Smooth muscle cell (in vitro differentiated cells): ENCODE results near the gene FCHSD1. TPM values are rescaled to one million over a fixed set of nuclear protein-coding genes. Genes with fewer than 3 reads are reported as not detected.

Experiments
- DNase-seq: peaks from one replicate; lab custom pipeline; 2025; ENCODE audit not compliant: unreplicated experiment; lab: John Stamatoyannopoulos, UW
- H2AFZ ChIP-seq: fragments of 200-600 bp; sonication (generic); 2 replicates; pipeline ENCODE4 v1.6.0; 2016; ENCODE audit warnings: antibody characterized with exemption, low read depth, mild to moderate bottlenecking
- H3F3A ChIP-seq: fragments of 200-600 bp; sonication (generic); 2 replicates; pipeline ENCODE4 v1.6.0; 2017; ENCODE audit warnings: antibody characterized with exemption, low read depth
- H3K27ac ChIP-seq: fragments of 200-600 bp; sonication (generic); 2 replicates; pipeline ENCODE4 v1.5.1; 2016; ENCODE audit warnings: low read depth, mild to moderate bottlenecking
- H3K27me3 ChIP-seq: fragments of 200-600 bp; sonication (generic); 2 replicates; pipeline ENCODE4 v1.6.1; 2016; ENCODE audit warnings: low read depth, mild to moderate bottlenecking
- H3K36me3 ChIP-seq: fragments of 200-600 bp; sonication (generic); 2 replicates; pipeline ENCODE4 v1.5.1; 2016; ENCODE audit warnings: low read depth
- H3K4me1 ChIP-seq: fragments of 200-600 bp; sonication (generic); 2 replicates; pipeline ENCODE4 v1.5.1; 2016; ENCODE audit warnings: low read depth
- H3K4me2 ChIP-seq: fragments of 200-600 bp; sonication (generic); 2 replicates; pipeline ENCODE4 v1.6.0; 2016; ENCODE audit warnings: mild to moderate bottlenecking
- H3K4me3 ChIP-seq: fragments of 200-600 bp; sonication (generic); 2 replicates; pipeline ENCODE4 v1.5.1; 2016; ENCODE audit warnings: mild to moderate bottlenecking
- H3K79me2 ChIP-seq: fragments of 200-600 bp; sonication (generic); 2 replicates; pipeline ENCODE4 v1.6.0; 2016; ENCODE audit warnings: low read depth, mild to moderate bottlenecking
- H3K9ac ChIP-seq: fragments of 200-600 bp; sonication (generic); 2 replicates; pipeline ENCODE4 v1.6.0; 2016; ENCODE audit warnings: low read depth
- H3K9me3 ChIP-seq: fragments of 200-600 bp; sonication (generic); replicated peaks from 2 replicates; pipeline ENCODE4 v1.5.1; 2016; ENCODE audit warnings: low read depth
- H4K20me1 ChIP-seq: fragments of 200-600 bp; sonication (generic); 2 replicates; pipeline ENCODE4 v1.6.0; 2016; ENCODE audit warnings: low read depth
- WGBS: methylation state at CpG from one replicate; pipeline ENCODE4 v1.1.7; 2016; ENCODE audit warnings: low lambda C conversion rate; 5-methylcytosine and 5-hydroxymethylcytosine counted together
- polyA plus RNA-seq: library from polyadenylated mRNA; unstranded; fragments of >200 nt; fragmentation: Nextera tagmentation; extraction: Ambion mirVana; gene quantifications from 2 replicates; pipeline ENCODE4 v1.2.1, GENCODE V29; 2016
- total RNA-seq: library from RNA; depleted of rRNA; stranded (reverse); fragments of >200 nt; gene quantifications from 2 replicates; pipeline ENCODE4 v1.2.3, GENCODE V29; 2014
- TF ChIP-seq, protein P1 (sequence below): fragments of 200-600 bp; sonication (generic); IDR thresholded peaks from 2 replicates; pipeline ENCODE4 v1.5.1; 2017; ENCODE audit warnings: borderline replicate concordance, mild to moderate bottlenecking, antibody characterized with exemption; ENCODE audit not compliant: insufficient read depth, poor library complexity, severe bottlenecking

Gene FCHSD1
- total and polyA plus RNA-seq, 2 experiments from 2014 or later, result 15.7 to 16.4 TPM

DNA sequence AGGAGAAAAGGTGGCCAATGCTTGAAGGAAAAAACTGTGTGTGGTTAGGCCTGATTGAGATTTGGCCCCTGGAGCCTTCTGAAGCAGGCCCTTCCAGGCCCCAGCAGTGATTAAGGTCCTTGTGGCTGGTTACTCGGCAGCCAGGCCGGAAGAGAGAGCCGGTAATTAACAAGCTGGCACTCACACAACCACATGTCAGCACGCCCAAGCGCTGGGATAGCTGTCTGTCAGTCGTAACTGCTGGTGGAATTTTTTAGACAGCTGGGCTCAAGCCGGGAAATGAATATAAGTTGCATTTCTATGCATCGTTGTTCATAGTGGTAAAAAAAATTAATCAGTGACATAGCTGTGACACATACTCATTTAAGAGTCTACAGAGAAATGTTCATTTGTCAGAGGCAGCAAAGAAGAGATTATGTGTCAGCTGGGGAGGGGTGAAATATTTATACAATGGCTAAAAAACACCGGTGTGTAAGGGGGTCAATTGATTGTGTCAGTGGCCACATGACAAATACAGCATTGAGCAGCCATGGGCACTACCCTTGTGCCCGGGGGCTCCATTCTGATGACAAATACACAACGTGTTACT lies 44.5 kb upstream of the FCHSD1 start:
- Histone ChIP-seq H3K4me1 (peaks cover 5% of the 10 kb centered on the region), H3K36me3 (no peaks in the 10 kb centered on the region), H3K27ac (no peak overlapping the region), H4K20me1 (no peaks in the 10 kb centered on the region), H3K4me2 (peak overlapping the region; percentile 6), H2AFZ (no peak overlapping the region), H3K4me3 (no peak overlapping the region), H3K27me3 (peaks cover 30% of the 10 kb centered on the region), H3K9ac (no peak overlapping the region), H3F3A (no peaks in the 10 kb centered on the region), H3K79me2 (no peaks in the 10 kb centered on the region), H3K9me3 (no peaks in the 10 kb centered on the region)
- TF ChIP-seq, protein P1, sequence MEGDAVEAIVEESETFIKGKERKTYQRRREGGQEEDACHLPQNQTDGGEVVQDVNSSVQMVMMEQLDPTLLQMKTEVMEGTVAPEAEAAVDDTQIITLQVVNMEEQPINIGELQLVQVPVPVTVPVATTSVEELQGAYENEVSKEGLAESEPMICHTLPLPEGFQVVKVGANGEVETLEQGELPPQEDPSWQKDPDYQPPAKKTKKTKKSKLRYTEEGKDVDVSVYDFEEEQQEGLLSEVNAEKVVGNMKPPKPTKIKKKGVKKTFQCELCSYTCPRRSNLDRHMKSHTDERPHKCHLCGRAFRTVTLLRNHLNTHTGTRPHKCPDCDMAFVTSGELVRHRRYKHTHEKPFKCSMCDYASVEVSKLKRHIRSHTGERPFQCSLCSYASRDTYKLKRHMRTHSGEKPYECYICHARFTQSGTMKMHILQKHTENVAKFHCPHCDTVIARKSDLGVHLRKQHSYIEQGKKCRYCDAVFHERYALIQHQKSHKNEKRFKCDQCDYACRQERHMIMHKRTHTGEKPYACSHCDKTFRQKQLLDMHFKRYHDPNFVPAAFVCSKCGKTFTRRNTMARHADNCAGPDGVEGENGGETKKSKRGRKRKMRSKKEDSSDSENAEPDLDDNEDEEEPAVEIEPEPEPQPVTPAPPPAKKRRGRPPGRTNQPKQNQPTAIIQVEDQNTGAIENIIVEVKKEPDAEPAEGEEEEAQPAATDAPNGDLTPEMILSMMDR, result no peak
- DNase-seq, result no peak
- 46% methylated on average over 11 of the region's 11 CpGs for WGBS

DNA sequence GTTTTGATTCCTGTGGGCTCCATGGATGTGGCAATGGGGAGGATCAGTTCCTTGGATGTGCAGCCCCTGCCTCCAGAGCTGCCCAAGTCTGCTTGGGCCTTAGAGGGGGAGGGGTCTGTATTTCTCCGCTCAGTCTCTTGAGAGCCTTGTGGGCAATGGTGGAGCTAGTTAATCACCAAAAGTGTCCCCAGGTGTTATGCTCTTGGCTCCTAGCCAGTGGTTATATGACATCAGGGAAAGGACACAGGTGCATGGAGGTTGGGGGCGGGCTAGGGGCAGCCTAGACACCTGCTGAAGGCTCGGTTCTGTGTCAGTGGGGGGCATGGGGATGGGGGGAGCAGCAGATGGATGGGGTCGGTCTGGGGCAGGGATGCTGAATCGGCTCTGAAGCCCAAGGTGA lies 43.3 kb upstream of the FCHSD1 start:
- WGBS, result 89% methylated on average over 5 of the region's 5 CpGs
- DNase-seq, result no peak
- peaks cover 18% of the 10 kb centered on the region for H3K27me3 ChIP-seq

DNA sequence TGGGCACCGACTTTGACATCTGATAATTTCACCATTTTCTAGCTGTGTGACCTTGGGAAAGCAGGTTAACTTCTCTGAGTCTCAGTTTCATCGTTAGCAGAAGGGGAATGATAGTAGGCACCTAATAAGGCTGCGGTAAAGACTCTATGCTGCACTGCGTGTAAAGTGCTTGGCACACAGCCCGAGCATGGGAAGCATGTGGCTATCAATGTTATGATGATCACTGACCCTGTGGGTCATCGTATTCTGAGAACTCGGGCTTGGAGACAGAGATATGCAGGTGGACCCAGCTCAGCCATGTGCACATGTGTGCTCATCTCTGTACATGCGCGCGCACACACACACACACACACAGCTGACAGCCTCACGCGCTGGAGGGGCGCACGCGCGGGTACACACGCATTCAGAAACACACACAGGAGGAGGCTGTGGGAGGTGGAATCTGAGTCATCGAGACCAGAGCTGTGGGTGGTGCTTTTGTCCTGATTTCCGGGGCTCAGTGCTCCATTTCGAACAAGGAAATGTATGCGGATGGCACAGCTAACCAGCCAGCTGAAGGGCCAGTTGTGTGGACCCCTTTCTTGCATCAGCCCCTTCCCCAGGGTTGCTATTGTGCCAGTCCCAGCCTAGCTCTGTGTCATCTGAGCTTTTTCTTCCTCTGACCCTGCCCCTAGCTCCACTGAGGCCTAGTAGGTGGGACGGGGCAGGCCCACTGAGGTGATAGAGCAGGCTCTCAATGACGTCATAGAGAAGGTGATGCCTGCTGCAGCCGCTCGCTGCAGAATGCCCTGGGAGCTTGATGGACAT lies 41.9 kb upstream of the FCHSD1 start:
- no peaks in the 10 kb centered on the region for H3F3A ChIP-seq
- H2AFZ ChIP-seq, result no peak overlapping the region
- no peak overlapping the region for H3K9ac ChIP-seq
- H3K4me2 ChIP-seq, result no peak overlapping the region
- WGBS, result 65% methylated on average over 25 of the region's 25 CpGs
- H3K27me3 ChIP-seq, result peaks cover 10% of the 10 kb centered on the region
- DNase-seq, result no peak
- H3K4me3 ChIP-seq, result no peak overlapping the region
- no peaks in the 10 kb centered on the region for H3K36me3 ChIP-seq
- H3K79me2 ChIP-seq, result no peaks in the 10 kb centered on the region
- TF ChIP-seq, protein P1, result no peak
- H3K4me1 ChIP-seq, result peaks cover 5% of the 10 kb centered on the region
- no peaks in the 10 kb centered on the region for H4K20me1 ChIP-seq
- H3K27ac ChIP-seq, result no peak overlapping the region
- no peaks in the 10 kb centered on the region for H3K9me3 ChIP-seq

More for the DNA sequence above, 43.3 kb upstream of the FCHSD1 start:
- Histone ChIP-seq H3K36me3 (no peaks in the 10 kb centered on the region), H3F3A (no peaks in the 10 kb centered on the region), H3K9me3 (no peaks in the 10 kb centered on the region), H2AFZ (no peak overlapping the region), H3K4me3 (no peak overlapping the region), H3K4me1 (peaks cover 5% of the 10 kb centered on the region), H4K20me1 (no peaks in the 10 kb centered on the region), H3K9ac (no peak overlapping the region), H3K79me2 (no peaks in the 10 kb centered on the region), H3K4me2 (no peak overlapping the region), H3K27ac (no peak overlapping the region)
- TF ChIP-seq, protein P1, result no peak
